Tongue (tissue), 2 donors: Measurements from ENCODE around the gene ARFRP1. TPM values are rescaled to one million over a fixed set of nuclear protein-coding genes. Genes with fewer than 3 reads are reported as not detected.

ENCODE experiments used
- DNase-seq: peaks from one replicate; pipeline ENCODE4 v3.0.0-alpha.2; 2015
- total RNA-seq: library from RNA; depleted of rRNA; stranded (reverse); fragments of >200 nt; gene quantifications from one replicate; pipeline ENCODE4 v1.2.3, GENCODE V29; 2014

ARFRP1 gene
- total RNA-seq, 1 donor from 2014 or later, result 36.3 TPM

- no peak for DNase-seq
Measured at GRCh38 chr20:63690898-63691710, 16.7 kb downstream of the ARFRP1 start.

DNA sequence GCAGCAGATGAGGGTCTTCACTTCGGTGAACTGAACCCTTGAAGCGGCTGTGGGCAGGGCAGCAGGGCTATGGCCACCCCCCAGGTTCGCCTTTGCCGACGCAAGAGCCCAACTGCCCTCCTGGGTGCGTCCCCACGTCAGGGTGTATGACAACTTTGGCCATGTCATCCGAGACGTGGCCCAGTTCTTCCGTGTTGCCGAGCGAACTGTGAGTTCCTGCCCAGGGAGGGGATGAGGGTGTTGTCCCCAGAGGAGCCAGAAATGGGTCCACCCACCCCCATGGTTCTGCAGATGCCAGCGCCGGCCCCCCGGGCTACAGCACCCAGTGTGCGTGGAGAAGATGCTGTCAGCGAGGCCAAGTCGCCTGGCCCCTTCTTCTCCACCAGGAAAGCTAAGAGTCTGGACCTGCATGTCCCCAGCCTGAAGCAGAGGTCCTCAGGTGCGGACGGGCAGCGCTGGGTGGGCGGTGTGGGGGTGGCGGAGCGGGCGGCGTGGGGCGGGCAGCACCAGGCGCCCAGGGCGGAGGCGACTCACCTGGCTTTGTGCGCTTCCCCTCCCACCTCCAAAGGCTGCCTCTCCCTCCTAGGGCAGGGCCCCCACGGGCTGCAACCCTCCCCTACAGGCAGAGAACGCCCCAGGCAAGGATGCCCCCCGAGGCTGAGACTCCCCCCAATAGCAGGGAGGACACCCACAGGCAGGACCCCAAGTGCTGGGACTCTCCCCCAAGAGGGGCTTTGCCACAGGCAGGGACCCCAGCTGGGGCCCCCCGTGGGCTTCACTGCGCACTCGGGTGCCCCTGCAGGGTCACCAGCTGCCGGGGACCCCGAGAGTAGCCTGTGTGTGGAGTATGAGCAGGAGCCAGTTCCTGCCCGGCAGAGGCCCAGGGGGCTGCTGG is 17.5 kb downstream of the ARFRP1 start:
- DNase-seq, result no peak

DNA sequence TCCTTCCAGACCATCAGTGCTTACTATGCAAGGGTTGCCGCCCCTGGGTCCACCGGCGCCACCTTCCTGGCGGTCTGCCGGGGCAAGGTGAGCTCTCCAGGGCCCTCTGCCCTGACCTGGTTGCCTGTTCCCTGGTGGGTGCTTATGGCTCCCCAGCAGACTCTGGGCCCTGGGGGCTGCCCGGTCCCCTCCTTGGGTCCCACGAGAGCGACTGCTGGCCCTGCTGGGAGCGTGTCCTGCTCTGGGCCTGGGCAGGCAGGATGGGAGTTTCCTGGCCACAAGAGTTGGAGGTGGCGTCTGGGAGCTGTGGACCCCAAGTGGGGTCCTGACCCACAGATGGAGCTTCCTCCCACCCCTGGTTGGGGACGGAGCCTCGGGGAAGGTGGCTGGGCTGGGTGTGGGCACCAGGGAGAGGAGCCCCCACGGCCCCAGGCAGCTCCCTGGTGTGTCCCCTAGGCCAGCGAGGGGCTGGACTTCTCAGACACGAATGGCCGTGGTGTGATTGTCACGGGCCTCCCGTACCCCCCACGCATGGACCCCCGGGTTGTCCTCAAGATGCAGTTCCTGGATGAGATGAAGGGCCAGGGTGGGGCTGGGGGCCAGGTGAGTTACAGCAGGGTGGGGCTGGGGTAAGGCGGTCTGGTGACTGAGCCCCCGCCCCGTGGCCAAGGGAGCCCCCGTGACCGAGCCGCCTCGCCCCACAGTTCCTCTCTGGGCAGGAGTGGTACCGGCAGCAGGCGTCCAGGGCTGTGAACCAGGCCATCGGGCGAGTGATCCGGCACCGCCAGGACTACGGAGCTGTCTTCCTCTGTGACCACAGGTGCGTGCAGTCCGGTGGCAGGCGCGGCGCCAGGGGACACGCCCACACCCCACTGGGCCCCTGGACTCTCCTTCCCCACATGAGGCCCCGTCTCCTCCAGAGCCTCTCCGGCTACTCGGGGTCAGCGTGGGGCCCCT is 18.5 kb downstream of the ARFRP1 start:
- DNase-seq, result no peak

- no peak for DNase-seq
Measured at GRCh38 chr20:63688228-63689045, 19.3 kb downstream of the ARFRP1 start.

DNA sequence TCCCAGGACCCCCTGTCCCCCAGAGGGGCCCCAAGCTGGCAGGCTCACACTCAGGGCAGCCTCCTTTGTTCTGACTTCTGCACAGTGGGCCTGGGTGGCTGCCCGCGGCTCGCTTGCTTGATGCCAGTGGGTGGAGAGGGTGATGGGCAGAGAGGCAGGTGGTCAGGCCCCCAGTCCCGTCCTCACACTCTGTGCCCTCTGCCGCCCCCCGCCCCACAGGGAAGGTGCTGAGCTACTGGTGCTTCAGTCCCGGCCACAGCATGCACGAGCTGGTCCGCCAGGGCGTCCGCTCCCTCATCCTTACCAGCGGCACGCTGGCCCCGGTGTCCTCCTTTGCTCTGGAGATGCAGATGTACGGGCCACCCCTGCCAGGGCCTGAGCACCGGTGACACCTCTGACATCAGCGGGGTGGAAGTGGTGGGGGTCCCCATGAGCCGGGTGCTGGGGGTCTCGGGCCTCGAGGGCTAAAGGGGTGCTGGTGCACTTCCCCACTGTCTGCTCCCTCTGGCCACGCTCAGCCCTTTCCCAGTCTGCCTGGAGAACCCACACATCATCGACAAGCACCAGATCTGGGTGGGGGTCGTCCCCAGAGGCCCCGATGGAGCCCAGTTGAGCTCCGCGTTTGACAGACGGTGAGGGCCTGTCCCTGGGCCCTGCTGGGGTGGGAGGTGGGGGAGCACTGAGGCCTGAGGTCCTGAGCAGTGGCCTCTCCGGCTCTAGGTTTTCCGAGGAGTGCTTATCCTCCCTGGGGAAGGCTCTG is 20.2 kb downstream of the ARFRP1 start:
- no peak for DNase-seq

- DNase-seq, result peak; percentile 51
Measured at GRCh38 chr20:63686492-63687321, 21.1 kb downstream of the ARFRP1 start.

- no peak for DNase-seq
Measured at GRCh38 chr20:63686094-63686491, 21.7 kb downstream of the ARFRP1 start.

DNA sequence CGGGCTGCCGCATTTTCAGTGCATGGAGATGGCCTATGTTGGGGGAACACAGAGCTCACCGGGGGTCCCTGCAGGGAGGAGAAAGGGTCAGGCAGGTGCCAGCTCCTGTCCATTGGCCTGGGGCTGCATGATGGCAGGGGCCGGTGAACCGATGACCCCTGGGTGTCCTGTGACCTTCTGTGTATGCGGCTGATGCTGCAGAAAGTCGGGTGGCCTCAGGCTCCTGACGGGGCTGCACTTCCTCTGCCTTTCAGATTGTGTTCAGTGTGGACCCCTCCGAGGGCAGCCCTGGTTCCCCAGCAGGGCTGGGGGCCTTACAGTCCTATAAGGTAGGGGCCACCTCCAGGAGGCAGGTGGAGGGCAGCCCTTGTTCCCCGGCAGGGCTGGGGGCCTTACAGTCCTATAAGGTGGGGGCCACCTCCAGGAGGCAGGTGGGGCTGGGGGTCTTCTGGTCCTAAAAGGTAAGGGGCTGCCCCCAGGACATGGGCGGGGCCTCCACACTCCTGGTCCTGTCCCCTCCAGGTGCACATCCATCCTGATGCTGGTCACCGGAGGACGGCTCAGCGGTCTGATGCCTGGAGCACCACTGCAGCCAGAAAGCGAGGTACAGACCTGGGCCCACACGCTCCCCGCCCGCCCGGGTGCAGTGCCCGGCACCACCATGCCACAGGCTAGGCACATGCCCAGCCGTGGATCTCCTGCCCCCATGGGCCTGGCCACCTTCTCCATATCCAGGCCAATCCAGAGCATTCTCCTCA is 22.3 kb downstream of the ARFRP1 start:
- no peak for DNase-seq

- DNase-seq, result no peak
Measured at GRCh38 chr20:63682384-63683139, 25.2 kb downstream of the ARFRP1 start.

DNA sequence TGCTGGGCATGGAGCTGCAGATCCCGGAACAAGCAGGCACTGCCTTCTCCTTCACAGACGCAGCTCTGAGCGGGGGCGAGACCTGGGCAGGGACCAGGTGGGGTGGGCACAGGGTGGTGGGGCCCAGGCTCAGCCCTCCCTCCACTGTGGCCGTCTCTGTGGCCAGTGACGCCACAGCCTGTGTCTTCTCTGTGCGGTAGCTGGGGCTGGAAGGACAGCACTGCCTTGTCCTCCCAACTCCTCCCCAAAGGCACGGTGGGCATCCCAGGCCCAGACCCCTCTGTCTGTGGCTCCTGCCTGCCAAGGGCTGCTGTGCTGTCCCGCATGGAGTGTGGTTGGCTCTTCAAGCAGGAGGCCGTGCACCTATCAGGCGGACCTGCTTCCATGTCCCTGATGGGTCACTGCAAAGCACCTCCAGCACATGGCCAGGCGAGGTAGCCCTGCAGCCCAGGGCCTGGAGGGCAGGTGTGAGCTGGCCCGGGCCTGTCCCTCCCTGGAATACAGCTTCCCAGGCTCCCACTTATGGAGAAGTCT is 26.1 kb downstream of the ARFRP1 start:
- DNase-seq, result no peak

- no peak for DNase-seq
Measured at GRCh38 chr20:63680857-63681608, 26.7 kb downstream of the ARFRP1 start.

- DNase-seq, result no peak
Measured at GRCh38 chr20:63680427-63680826, 27.3 kb downstream of the ARFRP1 start.

GRCh38 chr20:63679799-63680305 is 27.9 kb downstream of the ARFRP1 start:
- no peak for DNase-seq

- DNase-seq, result no peak
Measured at GRCh38 chr20:63678667-63679465, 28.9 kb downstream of the ARFRP1 start.

DNA sequence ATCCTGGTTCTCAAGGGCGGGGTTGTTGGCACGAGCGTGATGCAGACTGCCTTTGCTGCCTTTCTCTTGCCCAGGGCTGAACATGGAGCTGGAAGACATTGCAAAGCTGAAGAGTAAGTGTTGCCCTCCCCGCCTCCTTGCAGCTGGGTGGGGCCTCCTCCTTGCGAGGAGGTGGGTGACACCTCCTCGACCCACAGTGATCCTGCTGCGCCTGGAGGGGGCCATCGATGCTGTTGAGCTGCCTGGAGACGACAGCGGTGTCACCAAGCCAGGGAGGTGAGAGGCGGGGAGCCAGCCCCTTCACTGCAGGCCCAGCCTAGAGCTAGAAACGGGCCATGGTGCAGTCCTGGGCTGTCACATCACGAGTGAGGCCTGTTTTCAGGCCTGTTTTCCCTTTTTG is 29.7 kb downstream of the ARFRP1 start:
- no peak for DNase-seq
